ENCODE results near the gene FLT3LG. TPM values are rescaled to one million over a fixed set of nuclear protein-coding genes. Genes with fewer than 3 reads are reported as not detected.

Gene FLT3LG
- total RNA-seq, 1 donor from 2014 or later, result 17.7 TPM

- Mint-ChIP-seq H3K4me1 (peaks cover 32% of the 10 kb centered on the region), H3K36me3 (ENCODE audit: low read depth) (peaks cover 55% of the 10 kb centered on the region), H3K4me3 (no peak overlapping the region), H3K9me3 (no peaks in the 10 kb centered on the region), H3K27me3 (peaks cover 2% of the 10 kb centered on the region), H3K27ac (peak overlapping the region; percentile 53)
- no peak for TF ChIP-seq CTCF (IDR thresholded peaks at IDR 0.05)
- CTCF ChIA-PET, result no interaction called here
- POLR2A ChIA-PET, result interaction anchor here (0.7 to 3.0 kb wide), 2 partner anchors 9 to 443 kb away, joined by 3 to 35 read pairs; partner anchors contain the start of gene RPS11
- ATAC-seq (ENCODE audit: low read depth) (no peak), DNase-seq (no peak)
- intact Hi-C loops (cut with micrococcal nuclease), result loop anchor here (2.0 kb wide), 1 partner anchor 17 kb away; no protein-coding TSS in a partner anchor
Measured at GRCh38 chr19:49486232-49486631, 12.2 kb downstream of the FLT3LG start.

- POLR2A ChIA-PET, result interaction anchor here (0.7 to 2.9 kb wide), 10 partner anchors 8 to 443 kb away, joined by 3 to 28 read pairs (median 6); partner anchors contain the start of genes ALDH16A1, FLT3LG, PIH1D1 and SCAF1
- H3K36me3 Mint-ChIP-seq (ENCODE audit: low read depth), result peaks cover 57% of the 10 kb centered on the region
- intact Hi-C loops (cut with micrococcal nuclease), result loop anchor here (1.0 to 2.0 kb wide), 5 partner anchors 10 to 191 kb away; partner anchors contain the start of genes ALDH16A1, FLT3LG, PRMT1 and RPS11
- H3K4me3 Mint-ChIP-seq, result peak overlapping the region; percentile 93
- no peaks in the 10 kb centered on the region for H3K9me3 Mint-ChIP-seq
- H3K27me3 Mint-ChIP-seq, result peaks cover 2% of the 10 kb centered on the region
- TF ChIP-seq CTCF (IDR thresholded peaks at IDR 0.05), result no peak
- DNase-seq (no peak), ATAC-seq (ENCODE audit: low read depth) (no peak)
- CTCF ChIA-PET, result no interaction called here
- H3K27ac Mint-ChIP-seq, result peak overlapping the region; percentile 91
- H3K4me1 Mint-ChIP-seq, result peaks cover 34% of the 10 kb centered on the region
Measured at GRCh38 chr19:49486710-49487276, 12.8 kb downstream of the FLT3LG start.

- H3K36me3 Mint-ChIP-seq (ENCODE audit: low read depth), result peaks cover 59% of the 10 kb centered on the region
- peak; percentile 91 for ATAC-seq (ENCODE audit: low read depth)
- H3K27ac Mint-ChIP-seq, result peak within 1 kb of the TSS; percentile 91
- peak; percentile 100 for DNase-seq
- TF ChIP-seq CTCF (IDR thresholded peaks at IDR 0.05), result no peak
- peaks cover 2% of the 10 kb centered on the region for H3K27me3 Mint-ChIP-seq
- peak within 1 kb of the TSS; percentile 93 for H3K4me3 Mint-ChIP-seq
- H3K4me1 Mint-ChIP-seq, result peaks cover 37% of the 10 kb centered on the region
- H3K9me3 Mint-ChIP-seq, result no peaks in the 10 kb centered on the region
- ChIA-PET CTCF (no interaction called here), POLR2A (interaction anchor here (0.6 to 2.9 kb wide), 19 partner anchors 9 to 494 kb away, joined by 3 to 28 read pairs (median 4); partner anchors contain the start of genes ALDH16A1, FLT3LG, GYS1 and PIH1D1)
- intact Hi-C loops (cut with micrococcal nuclease), result loop anchor here (1.0 to 2.0 kb wide), 5 partner anchors 9 to 190 kb away; partner anchors contain the start of genes ALDH16A1, FLT3LG, PRMT1 and RPS11
Measured at GRCh38 chr19:49487277-49488045, 13.4 kb downstream of the FLT3LG start, which contains the start of gene RPL13A. TSS of gene RPL13A (plus strand) at chr19:49487608. CDS start at chr19:49487630, 22 bp downstream.

DNA sequence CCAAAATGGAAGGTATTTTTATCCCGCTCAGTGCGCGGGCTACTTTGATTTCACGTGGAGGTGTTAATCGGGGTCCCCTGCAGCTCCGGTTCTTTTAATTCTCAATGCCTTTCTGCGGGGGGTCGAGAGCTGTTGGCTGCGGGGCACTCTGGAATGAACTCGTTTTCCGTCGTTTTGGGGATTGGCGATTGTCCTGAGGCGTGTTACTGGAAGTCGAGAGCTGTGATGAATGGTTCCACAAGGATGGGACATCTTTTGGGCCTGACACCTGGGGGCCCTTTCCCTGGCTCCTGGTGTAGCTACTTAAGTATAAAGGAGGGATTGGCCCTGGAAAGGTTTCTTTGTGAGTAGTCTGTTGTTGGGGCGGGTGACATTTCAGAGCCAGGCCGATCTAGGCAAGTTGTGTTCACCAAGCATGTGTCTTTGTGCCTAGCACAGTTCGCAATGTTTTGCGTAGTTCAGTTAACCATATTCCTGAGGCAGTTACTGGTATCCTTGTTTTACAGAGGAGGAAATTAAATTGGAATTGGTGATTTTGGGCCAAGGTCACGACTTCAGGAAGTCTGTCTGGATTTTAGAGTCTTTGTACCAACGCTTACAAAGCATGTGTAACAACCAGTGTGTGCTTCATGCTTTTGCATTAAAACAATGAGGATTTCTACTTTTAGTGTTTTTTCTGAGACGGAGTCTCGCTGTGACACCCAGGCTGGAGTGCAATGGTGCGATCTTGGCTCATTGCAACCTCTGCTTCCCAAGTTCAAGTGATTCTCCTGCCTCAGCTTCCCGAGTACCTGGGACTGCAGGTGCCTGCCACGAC is 14.2 kb downstream of the FLT3LG start:
- intact Hi-C loops (cut with micrococcal nuclease), result no loop called here
- H3K9me3 Mint-ChIP-seq, result no peaks in the 10 kb centered on the region
- peaks cover 43% of the 10 kb centered on the region for H3K4me1 Mint-ChIP-seq
- peak overlapping the region; percentile 91 for H3K27ac Mint-ChIP-seq
- no peak for DNase-seq
- ChIA-PET POLR2A (interaction anchor here (0.6 to 2.9 kb wide), 21 partner anchors 10 to 495 kb away, joined by 3 to 28 read pairs (median 5); partner anchors contain the start of genes ALDH16A1, FLT3LG, GYS1 and PIH1D1), CTCF (interaction anchor here (0.8 to 1.0 kb wide), 2 partner anchors 14 to 18 kb away, joined by 3 read pairs; partner anchors contain the start of gene FLT3LG)
- H3K4me3 Mint-ChIP-seq, result peak overlapping the region; percentile 93
- peaks cover 67% of the 10 kb centered on the region for H3K36me3 Mint-ChIP-seq (ENCODE audit: low read depth)
- no peak for ATAC-seq (ENCODE audit: low read depth)
- TF ChIP-seq CTCF (IDR thresholded peaks at IDR 0.05), result no peak
- peaks cover 2% of the 10 kb centered on the region for H3K27me3 Mint-ChIP-seq

Data from activated B cell treated with CpG ODN at 0.5 μM for 24 hours (primary cell).